GM20431 (cell line): ENCODE measurements around the gene STARD3.

Source experiments
- in situ Hi-C: fragments of 300-500 bp; cut with MseI, MboI; formaldehyde crosslinking; loops from one replicate; pipeline ENCODE4 v1.15.0; 2020; ENCODE audit warnings: low sequenced_read_pairs; ENCODE audit not compliant: unreplicated experiment

The STARD3 gene

GRCh38 chr17:39618956-39619785, 17.8 kb upstream of the STARD3 start:
- in situ Hi-C loops: no loop called here

- in situ Hi-C loops: no loop called here
Observed at GRCh38 chr17:39619786-39620101, 17.2 kb upstream of the STARD3 start.

DNA sequence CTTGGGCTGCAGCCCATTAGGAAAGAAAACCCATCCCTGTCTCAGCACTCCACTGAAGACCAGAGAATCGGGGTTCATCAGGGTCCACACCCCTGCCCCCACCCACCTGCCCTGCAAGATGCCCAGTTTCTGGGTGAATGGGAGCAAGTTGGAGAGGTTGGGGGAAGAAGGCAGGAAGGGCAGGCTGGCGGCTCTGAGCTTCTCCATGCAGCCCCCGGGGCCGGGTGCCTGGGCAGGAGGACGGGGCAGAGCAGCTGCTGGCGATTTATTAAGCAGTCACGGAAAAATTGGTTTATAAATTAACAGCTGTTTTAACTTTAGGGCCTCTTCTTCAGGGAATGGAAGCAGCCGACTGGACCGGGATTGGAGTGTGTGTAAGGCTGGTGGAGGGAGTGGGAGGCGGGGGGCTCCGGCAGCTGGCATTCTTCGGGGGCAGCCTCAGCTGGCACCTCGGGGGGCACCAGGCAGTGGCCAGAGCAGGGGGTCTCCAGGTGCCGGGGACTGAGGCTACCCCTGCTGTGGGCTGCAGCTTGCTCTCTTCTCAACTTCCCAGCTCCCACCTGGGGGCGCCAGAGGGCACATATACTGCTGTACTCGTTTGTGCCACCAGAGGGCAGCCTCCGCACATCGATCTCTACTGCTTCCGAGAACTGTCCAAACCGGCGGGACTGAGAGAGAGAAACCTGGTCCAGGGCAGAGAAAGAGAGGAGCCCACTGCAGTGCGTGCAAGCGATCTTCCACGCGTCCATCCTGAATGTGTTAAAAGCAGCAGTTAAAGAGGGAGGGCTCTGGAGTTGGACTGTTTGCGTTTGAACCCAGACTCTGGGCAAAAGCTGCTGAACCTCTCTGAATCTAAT, 15.2 kb upstream of the STARD3 start:
- in situ Hi-C loops: no loop called here

DNA sequence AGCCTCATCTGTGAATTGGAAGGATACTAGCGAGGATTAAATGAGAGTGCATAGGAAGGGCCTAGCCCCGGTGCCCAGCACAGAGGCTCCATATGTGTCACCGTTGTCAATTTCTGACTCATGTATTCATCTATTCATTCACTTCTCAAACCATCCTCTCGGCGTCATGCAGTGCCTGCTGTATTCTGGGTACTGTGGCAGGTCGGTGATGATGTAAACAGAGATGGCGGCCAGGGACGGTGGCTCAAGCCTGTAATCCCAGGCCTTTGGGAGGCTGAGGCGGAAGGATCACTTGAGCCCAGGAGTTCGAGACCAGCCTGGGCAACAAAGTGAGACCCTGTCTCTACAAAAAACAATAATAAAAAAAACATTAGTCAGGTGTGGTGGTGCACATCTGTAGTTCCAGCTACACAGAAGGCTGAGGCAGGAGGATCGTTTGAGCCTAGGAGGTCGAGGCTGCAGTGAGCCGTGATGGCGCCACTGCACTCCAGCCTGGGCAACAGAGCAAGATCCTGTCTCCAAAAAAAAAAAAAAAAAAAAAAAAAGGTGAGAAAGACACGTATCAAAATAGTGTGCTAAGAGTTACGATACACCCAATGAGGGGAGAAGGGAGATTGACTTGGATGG, 14.5 kb upstream of the STARD3 start:
- in situ Hi-C loops: no loop called here

GRCh38 chr17:39623356-39623950, 13.5 kb upstream of the STARD3 start:
- in situ Hi-C loops: no loop called here

DNA sequence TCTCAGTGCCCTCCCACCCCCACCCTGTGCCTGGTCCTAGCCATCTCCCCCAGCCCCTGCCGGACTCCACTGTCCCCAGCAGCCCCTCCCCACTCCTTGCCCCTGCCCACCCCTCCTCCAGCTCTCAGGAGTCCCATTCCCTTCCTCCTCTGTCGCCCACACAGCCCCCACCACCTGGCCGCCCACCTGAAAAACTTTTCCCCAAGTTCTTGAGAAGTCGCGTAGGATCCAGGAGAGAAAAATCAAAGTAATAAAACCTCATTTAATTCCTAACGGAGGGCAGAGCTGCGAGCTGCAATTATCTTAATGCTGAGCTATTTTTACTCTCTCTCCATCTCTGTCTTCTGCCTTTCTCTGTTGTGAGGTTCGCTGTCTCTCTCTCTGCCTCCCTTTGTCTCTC, 12.6 kb upstream of the STARD3 start:
- in situ Hi-C loops: no loop called here

- in situ Hi-C loops: loop anchor here (25.0 kb wide), 1 partner anchor 112 kb away; the partner anchor contains the start of genes GRB7 and MIEN1
Observed at GRCh38 chr17:39625198-39625785, 11.7 kb upstream of the STARD3 start.

DNA sequence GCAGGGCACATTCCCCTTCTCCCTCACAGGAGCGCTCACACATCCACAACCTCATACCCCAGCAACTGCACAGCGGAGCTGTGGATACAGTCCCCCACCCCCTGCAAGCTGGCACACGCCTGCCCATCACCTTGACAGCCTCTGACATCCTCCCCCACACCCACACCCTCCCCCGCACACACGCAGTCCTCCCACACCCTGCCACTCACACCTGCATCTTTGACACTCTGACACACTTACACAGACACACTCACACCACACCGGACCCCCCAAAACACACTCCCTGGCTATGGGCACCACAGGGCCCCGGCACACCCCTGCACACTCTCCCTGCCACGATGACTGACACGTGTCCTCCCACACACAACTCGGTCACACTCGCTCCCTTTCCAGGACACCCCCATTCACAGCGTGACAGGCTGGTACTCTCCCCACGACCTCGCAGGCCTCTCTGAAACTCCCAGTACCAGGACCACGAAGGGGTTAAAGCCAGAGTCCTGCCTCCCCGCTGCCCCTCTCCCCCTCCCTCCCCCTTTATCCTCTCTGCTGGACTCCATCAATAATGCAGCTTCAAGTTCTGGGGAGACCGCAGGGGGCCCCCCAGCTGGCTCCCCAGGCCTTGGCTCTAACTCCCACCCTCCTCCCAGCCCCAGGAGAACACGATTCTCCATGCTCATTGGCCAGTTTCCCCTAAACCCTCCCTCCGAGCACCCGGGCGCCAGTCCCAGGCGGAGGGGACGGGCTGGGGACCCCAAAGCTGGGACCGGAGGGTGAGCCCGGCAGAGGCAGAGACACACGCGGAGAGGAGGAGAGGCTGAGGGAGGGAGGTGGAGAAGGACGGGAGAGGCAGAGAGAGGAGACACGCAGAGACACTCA, 10.5 kb upstream of the STARD3 start, which contains the start of gene PPP1R1B:
Gene PPP1R1B, plus strand, starts transcription at position 782 of the 876 bp plus-strand sequence. CDS start 441 bp downstream, outside the sequence.
- in situ Hi-C loops: loop anchor here (25.0 kb wide), 1 partner anchor 111 kb away; the partner anchor contains the start of genes GRB7 and MIEN1

DNA sequence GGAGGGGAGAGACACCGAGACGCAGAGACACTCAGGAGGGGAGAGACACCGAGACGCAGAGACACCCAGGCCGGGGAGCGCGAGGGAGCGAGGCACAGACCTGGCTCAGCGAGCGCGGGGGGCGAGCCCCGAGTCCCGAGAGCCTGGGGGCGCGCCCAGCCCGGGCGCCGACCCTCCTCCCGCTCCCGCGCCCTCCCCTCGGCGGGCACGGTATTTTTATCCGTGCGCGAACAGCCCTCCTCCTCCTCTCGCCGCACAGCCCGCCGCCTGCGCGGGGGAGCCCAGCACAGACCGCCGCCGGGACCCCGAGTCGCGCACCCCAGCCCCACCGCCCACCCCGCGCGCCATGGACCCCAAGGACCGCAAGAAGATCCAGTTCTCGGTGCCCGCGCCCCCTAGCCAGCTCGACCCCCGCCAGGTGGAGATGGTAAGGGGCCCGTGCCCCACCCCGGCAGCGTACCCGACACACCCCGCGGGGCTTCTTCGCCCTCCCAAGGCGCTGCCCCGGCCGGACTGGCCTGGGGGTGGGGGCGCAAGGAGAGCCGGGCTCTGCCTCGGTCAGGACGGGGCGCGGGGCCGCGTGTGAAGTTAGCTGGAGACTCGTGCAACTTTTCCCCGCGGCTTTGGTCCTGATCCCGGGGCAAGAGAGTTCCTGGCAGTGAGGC, 9.8 kb upstream of the STARD3 start:
- in situ Hi-C loops: loop anchor here (25.0 kb wide), 1 partner anchor 110 kb away; the partner anchor contains the start of genes GRB7 and MIEN1

DNA sequence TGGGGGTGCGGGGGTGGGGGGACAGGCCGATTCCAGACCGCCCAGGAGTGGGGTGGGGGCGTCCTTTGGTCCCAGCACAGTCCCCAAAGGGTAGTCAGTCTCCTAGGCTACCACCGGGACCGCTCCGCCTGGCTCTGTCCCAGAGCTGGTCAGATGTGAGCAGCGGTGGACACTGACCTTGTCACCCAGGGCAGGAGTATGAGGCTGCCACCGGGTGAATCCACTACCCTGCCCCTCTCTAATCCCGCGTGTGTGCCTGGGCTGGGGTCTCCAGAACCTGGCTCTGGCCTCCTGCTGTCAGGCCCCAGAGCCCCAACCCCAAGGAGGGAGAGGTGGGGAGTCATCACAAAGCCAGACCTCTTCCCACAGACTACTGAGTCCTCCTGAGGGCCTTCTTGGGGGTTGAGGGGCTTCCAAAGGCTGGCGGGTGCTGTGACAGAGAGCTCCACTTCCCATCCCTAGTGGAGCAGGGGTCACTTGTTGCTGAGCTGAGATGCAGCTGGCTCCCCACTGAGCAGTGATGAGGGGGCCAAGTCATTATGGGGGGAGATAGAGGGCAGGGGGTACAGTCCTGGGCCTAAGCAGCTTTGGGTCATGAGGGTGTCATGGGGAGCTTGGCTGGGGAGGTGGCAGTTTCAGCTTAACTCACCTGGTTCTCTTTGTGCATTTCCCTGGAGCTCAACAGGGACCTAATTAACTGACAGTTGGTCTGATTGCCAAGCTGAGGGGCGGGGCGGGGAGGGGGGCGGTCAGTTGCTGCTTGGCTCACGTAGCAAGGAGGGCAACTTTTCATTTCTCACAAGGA, 9.0 kb upstream of the STARD3 start:
- in situ Hi-C loops: loop anchor here (25.0 kb wide), 1 partner anchor 109 kb away; the partner anchor contains the start of genes GRB7 and MIEN1

DNA sequence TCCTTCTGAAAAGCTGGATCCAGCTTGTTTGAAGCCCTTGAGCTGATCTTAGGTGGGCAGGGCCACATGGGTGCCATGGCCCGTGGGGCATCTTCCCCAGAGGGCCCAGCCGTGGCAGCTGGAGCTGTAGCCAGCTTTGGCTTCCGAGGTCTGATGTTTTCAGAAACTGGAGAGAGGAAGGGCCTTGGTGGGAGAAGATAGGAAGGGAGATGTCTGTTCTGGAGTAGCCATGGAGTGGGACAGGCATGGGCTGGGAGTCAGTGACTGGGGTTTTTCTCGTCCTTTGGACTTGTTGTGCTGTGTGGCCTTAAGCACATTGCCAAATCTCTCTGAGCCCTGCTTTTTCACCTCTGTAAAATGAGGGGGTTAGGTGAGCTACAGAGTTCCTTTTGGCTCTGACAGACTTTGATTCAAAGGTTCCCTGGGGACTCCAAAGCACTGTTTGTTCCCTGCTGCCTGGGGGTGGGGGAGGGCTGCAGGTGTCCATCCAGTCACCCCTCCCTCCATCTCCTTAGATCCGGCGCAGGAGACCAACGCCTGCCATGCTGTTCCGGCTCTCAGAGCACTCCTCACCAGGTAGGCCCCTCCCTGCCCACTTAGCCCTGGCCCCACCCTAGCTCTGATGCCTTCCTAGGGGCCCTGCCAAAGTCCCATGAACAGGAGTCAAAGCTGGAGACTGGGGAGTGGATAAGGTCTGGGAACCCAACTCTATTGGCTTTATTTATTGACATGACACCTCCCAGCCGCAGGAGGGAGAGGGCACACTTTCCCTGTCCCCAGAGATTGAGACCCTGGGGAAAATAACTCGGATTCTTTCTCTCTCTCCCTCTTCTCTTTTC, 8.1 kb upstream of the STARD3 start:
- in situ Hi-C loops: loop anchor here (25.0 kb wide), 1 partner anchor 108 kb away; the partner anchor contains the start of genes GRB7 and MIEN1

- in situ Hi-C loops: loop anchor here (25.0 kb wide), 1 partner anchor 108 kb away; the partner anchor contains the start of genes GRB7 and MIEN1
Observed at GRCh38 chr17:39629494-39629880, 7.5 kb upstream of the STARD3 start.

- in situ Hi-C loops: loop anchor here (25.0 kb wide), 1 partner anchor 107 kb away; the partner anchor contains the start of genes GRB7 and MIEN1
Observed at GRCh38 chr17:39629898-39630297, 7.0 kb upstream of the STARD3 start.

DNA sequence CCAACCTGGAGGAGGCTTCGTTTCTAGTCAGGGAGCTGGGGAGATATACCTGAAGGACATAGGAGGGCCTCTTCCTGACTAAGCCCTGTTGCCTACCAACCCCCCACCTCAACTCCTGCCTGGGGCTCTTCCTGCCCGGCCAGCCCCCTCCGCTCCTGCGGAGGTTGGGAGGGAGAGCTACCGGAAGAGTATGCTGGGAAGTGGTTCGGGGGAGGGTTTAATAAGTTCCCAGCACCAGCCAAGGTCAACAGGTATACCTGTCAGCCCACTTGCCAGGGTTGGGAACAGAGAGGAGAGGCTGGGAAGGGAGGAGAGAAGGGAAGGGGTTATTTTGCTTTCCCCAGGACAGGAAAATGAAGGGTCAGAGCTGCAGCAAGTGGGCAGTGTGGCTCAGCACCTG, 5.5 kb upstream of the STARD3 start:
- in situ Hi-C loops: loop anchor here (25.0 kb wide), 1 partner anchor 106 kb away; the partner anchor contains the start of genes GRB7 and MIEN1

GRCh38 chr17:39632153-39632941, 4.6 kb upstream of the STARD3 start:
- in situ Hi-C loops: loop anchor here (25.0 kb wide), 1 partner anchor 105 kb away; the partner anchor contains the start of genes GRB7 and MIEN1
